H9 (cell line): ENCODE measurements around the gene PMF1. TPM values are rescaled to one million over a fixed set of nuclear protein-coding genes. Genes with fewer than 3 reads are reported as not detected.

Source experiments
- DNase-seq: peaks from one replicate; pipeline ENCODE4 v3.0.0-alpha.2; 2017
- H2AFZ ChIP-seq: one replicate; pipeline ENCODE4 v1.6.1; 2013; ENCODE audit warnings: mild to moderate bottlenecking, low read length, control low read depth, moderate library complexity
- H2AK5ac ChIP-seq: 2 replicates; pipeline ENCODE4 v1.6.1; 2013; ENCODE audit warnings: low read length, control low read depth, mixed read lengths; ENCODE audit not compliant: insufficient read length
- H2BK120ac ChIP-seq: one replicate; pipeline ENCODE4 v1.6.1; 2013; ENCODE audit warnings: low read depth, mild to moderate bottlenecking, low read length, control low read depth, inconsistent platforms; ENCODE audit not compliant: poor library complexity, severe bottlenecking
- H2BK12ac ChIP-seq: 2 replicates; pipeline ENCODE4 v1.6.1; 2013; ENCODE audit warnings: low read length, control low read depth, mixed read lengths, low read depth; ENCODE audit not compliant: insufficient read length
- H2BK15ac ChIP-seq: 2 replicates; pipeline ENCODE4 v1.6.1; 2013; ENCODE audit warnings: low read depth, low read length, control low read depth
- H2BK20ac ChIP-seq: one replicate; pipeline ENCODE4 v1.6.1; 2013; ENCODE audit warnings: low read depth, mild to moderate bottlenecking, low read length, control low read depth, inconsistent platforms; ENCODE audit not compliant: poor library complexity, severe bottlenecking
- H2BK5ac ChIP-seq: 2 replicates; pipeline ENCODE4 v1.6.1; 2013; ENCODE audit warnings: low read length, control low read depth, mixed read lengths; ENCODE audit not compliant: insufficient read length
- H3K14ac ChIP-seq: 2 replicates; pipeline ENCODE4 v1.6.1; 2013; ENCODE audit warnings: low read length, control low read depth; ENCODE audit not compliant: insufficient read depth
- H3K18ac ChIP-seq: 2 replicates; pipeline ENCODE4 v1.6.1; 2013; ENCODE audit warnings: low read depth, mild to moderate bottlenecking, mixed read lengths, low read length, control low read depth; ENCODE audit not compliant: insufficient read length
- H3K23ac ChIP-seq: 2 replicates; pipeline ENCODE4 v1.6.1; 2013; ENCODE audit warnings: low read length, control low read depth, mixed read lengths, low read depth; ENCODE audit not compliant: insufficient read length
- H3K23me2 ChIP-seq: 2 replicates; pipeline ENCODE4 v1.6.1; 2013; ENCODE audit warnings: low read depth, mild to moderate bottlenecking, mixed read lengths, low read length, control low read depth; ENCODE audit not compliant: insufficient read length, poor library complexity, severe bottlenecking
- H3K27ac ChIP-seq: 2 replicates; pipeline ENCODE4 v1.5.1; 2013; ENCODE audit warnings: low read length, control low read depth, mixed read lengths, low read depth; ENCODE audit not compliant: insufficient read length
- H3K27me3 ChIP-seq: 2 replicates; pipeline ENCODE4 v1.6.1; 2013; ENCODE audit warnings: low read length, control low read depth, inconsistent platforms; ENCODE audit not compliant: insufficient read depth
- H3K4ac ChIP-seq: 2 replicates; pipeline ENCODE4 v1.6.1; 2013; ENCODE audit warnings: low read depth, mild to moderate bottlenecking, control low read depth, inconsistent platforms, low read length, moderate library complexity
- H3K4me1 ChIP-seq: 2 replicates; pipeline ENCODE4 v1.6.1; 2013; ENCODE audit warnings: low read length, control low read depth, inconsistent platforms; ENCODE audit not compliant: insufficient read depth
- H3K4me2 ChIP-seq: 2 replicates; pipeline ENCODE4 v1.6.1; 2013; ENCODE audit warnings: low read length, control low read depth, mixed read lengths; ENCODE audit not compliant: insufficient read length, insufficient read depth
- H3K56ac ChIP-seq: 2 replicates; pipeline ENCODE4 v1.6.1; 2013; ENCODE audit warnings: low read depth, mild to moderate bottlenecking, mixed read lengths, low read length, control low read depth; ENCODE audit not compliant: insufficient read length
- H3K79me1 ChIP-seq: 2 replicates; pipeline ENCODE4 v1.6.1; 2013; ENCODE audit warnings: low read depth, mild to moderate bottlenecking, moderate library complexity, low read length, control low read depth, inconsistent platforms; ENCODE audit not compliant: insufficient read depth, poor library complexity, severe bottlenecking
- H3K79me2 ChIP-seq: 2 replicates; pipeline ENCODE4 v1.6.1; 2013; ENCODE audit warnings: low read length, control low read depth, inconsistent platforms; ENCODE audit not compliant: insufficient read depth
- H3K9ac ChIP-seq: 2 replicates; pipeline ENCODE4 v1.6.1; 2013; ENCODE audit warnings: low read length, control low read depth, mixed read lengths; ENCODE audit not compliant: insufficient read length; ENCODE audit errors: extremely low read depth
- H3K9me3 ChIP-seq: one replicate; pipeline ENCODE4 v1.6.1; 2013; ENCODE audit warnings: low read depth, low read length, inconsistent platforms; ENCODE audit not compliant: control insufficient read depth
- H3T11ph ChIP-seq: one replicate; pipeline ENCODE4 v1.6.1; 2013; ENCODE audit warnings: mild to moderate bottlenecking, low read length, control low read depth, inconsistent platforms
- H4K20me1 ChIP-seq: one replicate; pipeline ENCODE4 v1.6.1; 2013; ENCODE audit not compliant: control insufficient read depth, insufficient read length, insufficient read depth
- H4K5ac ChIP-seq: 2 replicates; pipeline ENCODE4 v1.6.1; 2013; ENCODE audit warnings: low read depth, mild to moderate bottlenecking, mixed read lengths, low read length, control low read depth; ENCODE audit not compliant: insufficient read length
- H4K8ac ChIP-seq: replicated peaks from 2 replicates; pipeline ENCODE4 v1.6.1; 2013; ENCODE audit warnings: low read length, control low read depth, mixed read lengths, low read depth; ENCODE audit not compliant: insufficient read length
- H4K91ac ChIP-seq: 2 replicates; pipeline ENCODE4 v1.6.1; 2013; ENCODE audit warnings: low read depth, mild to moderate bottlenecking, moderate library complexity, mixed read lengths, low read length, control low read depth; ENCODE audit not compliant: insufficient read length
- H3K27ac Mint-ChIP-seq, 3 experiments: 2 replicates in 2 of 3; 3 replicates in 1 of 3; pipeline ENCODE4 v1.8.0; 2020 to 2021; ENCODE audit warnings: mixed read lengths in 3 of 3, mild to moderate bottlenecking in 1 of 3, moderate library complexity in 1 of 3
- H3K27me3 Mint-ChIP-seq: 2 replicates; pipeline ENCODE4 v1.8.0; 2021; ENCODE audit warnings: low read depth, mild to moderate bottlenecking, moderate library complexity, mixed read lengths
- H3K36me3 Mint-ChIP-seq, 3 experiments: 2 replicates in 2 of 3; 3 replicates in 1 of 3; pipeline ENCODE4 v1.8.0; 2020 to 2021; ENCODE audit warnings: low read depth in 3 of 3, mixed read lengths in 3 of 3; ENCODE audit not compliant: insufficient read depth in 1 of 3
- H3K4me1 Mint-ChIP-seq, 2 experiments: 2 replicates each; pipeline ENCODE4 v1.8.0; 2020; ENCODE audit warnings: mixed read lengths in 2 of 2
- H3K4me3 Mint-ChIP-seq, 2 experiments: 2 replicates in 1 of 2; 3 replicates in 1 of 2; pipeline ENCODE4 v1.8.0; 2020 to 2021; ENCODE audit warnings: mild to moderate bottlenecking in 2 of 2, mixed read lengths in 2 of 2, moderate library complexity in 1 of 2
- H3K9me3 Mint-ChIP-seq, 2 experiments: 2 replicates in 1 of 2; 3 replicates in 1 of 2; pipeline ENCODE4 v1.8.0; 2020; ENCODE audit warnings: mild to moderate bottlenecking in 2 of 2, mixed read lengths in 2 of 2, moderate library complexity in 1 of 2
- CTCF ChIP-seq: fragments of 200-600 bp; sonication (generic); conservative IDR thresholded peaks from 3 replicates; pipeline ENCODE4 v1.8.0; 2021; ENCODE audit warnings: antibody characterized with exemption, mild to moderate bottlenecking
- WGBS: extraction: QIAGEN DNeasy Blood & Tissue Kit; methylation state at CpG from one replicate; pipeline ENCODE4 v1.1.7; 2013; ENCODE audit warnings: missing lambda C conversion rate, low lambda C conversion rate, mixed read lengths; ENCODE audit not compliant: insufficient read length; ENCODE audit errors: extremely low coverage; 5-methylcytosine and 5-hydroxymethylcytosine counted together
- total RNA-seq: library from RNA; stranded (reverse); gene quantifications from 2 replicates; pipeline ENCODE4 v1.2.1, GENCODE V29; 2021

Gene PMF1
- total RNA-seq, 1 experiment from 2014 or later = 136 TPM

GRCh38 chr1:156226116-156226538 is 13.3 kb downstream of the PMF1 start:
- no peak for DNase-seq
- no peak overlapping the region for H3K18ac ChIP-seq
- H3K27me3 Mint-ChIP-seq = no peaks in the 10 kb centered on the region
- H3K9me3 Mint-ChIP-seq = no peaks in the 10 kb centered on the region
- H3K4me1 ChIP-seq = no peaks in the 10 kb centered on the region
- no peak overlapping the region for H3K4me3 Mint-ChIP-seq
- H3K36me3 Mint-ChIP-seq = peaks cover 28 to 68% (median 58%) of the 10 kb centered on the region in 3 experiments
- H3K23ac ChIP-seq = no peak overlapping the region
- H3K9me3 ChIP-seq = no peaks in the 10 kb centered on the region
- no peak overlapping the region for H3T11ph ChIP-seq
- no CpG with 5 or more reads among the region's 2 CpGs for WGBS
- H2AFZ ChIP-seq = no peak overlapping the region
- H2BK12ac ChIP-seq = no peak overlapping the region
- TF ChIP-seq CTCF = no peak
- no peak overlapping the region for H2BK15ac ChIP-seq
- H3K4me1 Mint-ChIP-seq = peaks cover 5 to 7% of the 10 kb centered on the region in 2 experiments
- no peak overlapping the region for H4K5ac ChIP-seq
- no peaks in the 10 kb centered on the region for H3K79me2 ChIP-seq
- no peak overlapping the region for H3K9ac ChIP-seq
- no peaks in the 10 kb centered on the region for H3K79me1 ChIP-seq
- H2BK20ac ChIP-seq = no peak overlapping the region
- no peak overlapping the region for H3K4me2 ChIP-seq
- H3K27ac ChIP-seq = no peak overlapping the region
- no peak overlapping the region for H4K8ac ChIP-seq
- no peaks in the 10 kb centered on the region for H3K23me2 ChIP-seq
- no peak overlapping the region for H3K14ac ChIP-seq
- H3K4ac ChIP-seq = no peak overlapping the region
- no peak overlapping the region for H2BK5ac ChIP-seq
- peak overlapping the region in 1 of 3 experiments; percentile 49; a peak in 1 of 7 replicates for H3K27ac Mint-ChIP-seq
- H3K27me3 ChIP-seq = no peaks in the 10 kb centered on the region; the same call in 1 of the 2 replicates
- H4K91ac ChIP-seq = no peak overlapping the region
- H4K20me1 ChIP-seq = peaks cover 2% of the 10 kb centered on the region
- no peak overlapping the region for H2BK120ac ChIP-seq
- no peak overlapping the region for H2AK5ac ChIP-seq
- H3K56ac ChIP-seq = no peak overlapping the region
